A172 (cell line): Measurements from ENCODE around the gene TYW1. TPM values are rescaled to one million over a fixed set of nuclear protein-coding genes. Genes with fewer than 3 reads are reported as not detected.
A peak's percentile ranks its signal among the peaks of the same experiment; 100 is the strongest.
"Not testable (repeated sequence)": the region's sequence is repeated elsewhere in the genome, so short reads cannot be mapped to it uniquely, and the experiment has no call there.

ENCODE experiments used
- DNase-seq: peaks from one replicate; pipeline ENCODE4 v3.0.0-alpha.2; 2015; ENCODE audit warnings: low spot score
- total RNA-seq: library from RNA; depleted of rRNA; stranded (reverse); fragments of >200 nt; shearing (Covaris generic); gene quantifications from 2 replicates; pipeline ENCODE4 v1.2.3, GENCODE V29; 2014

The TYW1 gene
- total RNA-seq, 1 experiment from 2014 or later: 33.5 TPM

GRCh38 chr7:66994051-66994450 lies 2.6 kb upstream of the TYW1 start:
- DNase-seq: not testable (repeated sequence)

DNA sequence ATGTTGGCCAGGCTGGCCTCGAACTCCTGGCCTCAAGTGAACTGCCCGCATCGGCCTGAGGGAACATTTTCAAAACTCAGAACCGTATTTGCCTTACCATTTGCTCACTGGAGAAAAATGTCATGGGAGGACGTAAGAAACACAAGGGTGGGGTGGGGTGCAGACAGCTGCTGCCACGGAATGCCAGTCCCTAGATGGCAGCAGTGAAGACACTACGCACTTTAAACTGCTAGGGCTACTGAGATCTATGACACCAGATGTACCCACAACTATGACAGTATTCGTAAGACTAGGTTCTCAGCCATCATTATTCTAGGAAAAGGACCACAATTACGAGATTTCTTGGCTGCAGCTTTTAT lies 2.0 kb upstream of the TYW1 start:
- DNase-seq: peak; percentile 86

- DNase-seq: peak; percentile 100
These were observed 1.4 kb upstream of the TYW1 start, which contains the start of gene SBDS for GRCh38 chr7:66995050-66995776. TSS of gene SBDS (minus strand) at chr7:66995586. CDS start at chr7:66995417, 169 bp downstream.

GRCh38 chr7:67000601-67001258 lies 4.1 kb downstream of the TYW1 start:
- not testable (repeated sequence) for DNase-seq

DNA sequence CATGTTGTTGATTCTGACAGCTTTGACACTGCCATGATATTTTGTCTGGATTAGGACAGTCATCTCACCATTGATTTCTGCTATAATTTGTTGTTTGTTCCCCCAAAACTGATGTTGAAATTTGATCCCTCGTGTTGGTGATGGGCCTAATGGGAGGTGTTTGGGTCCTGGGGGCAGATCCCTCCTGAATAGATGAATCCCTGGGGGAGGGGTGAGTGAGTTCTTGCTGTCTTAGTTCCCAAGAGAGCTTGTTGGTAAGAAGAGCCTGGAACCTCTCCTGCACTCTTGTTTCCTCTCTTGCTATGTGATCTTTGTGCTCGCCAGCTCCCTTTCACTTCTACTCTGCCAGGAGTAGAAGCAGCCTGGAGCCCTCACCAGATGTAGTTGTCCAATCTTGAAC lies 7.5 kb downstream of the TYW1 start:
- DNase-seq: not testable (repeated sequence)

DNA sequence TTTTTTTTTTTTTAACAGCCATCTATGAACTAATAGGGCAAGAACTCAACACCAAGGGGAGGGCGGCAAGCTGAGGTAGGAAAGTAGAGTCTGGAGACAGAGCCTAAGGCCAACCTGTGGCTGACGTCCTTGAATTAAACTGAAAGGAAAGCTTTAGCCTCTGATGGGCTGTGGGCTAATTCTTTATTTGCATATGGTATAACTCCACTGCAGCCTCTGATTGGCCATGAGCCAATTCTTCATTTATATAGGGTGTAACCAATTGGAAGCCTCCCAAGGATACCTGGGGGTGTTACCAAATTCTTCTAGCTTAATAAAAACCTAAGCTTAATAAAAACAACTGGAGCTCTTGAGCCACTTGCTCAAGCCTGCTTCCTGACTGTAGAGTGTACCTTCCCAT lies 10.3 kb downstream of the TYW1 start:
- no peak for DNase-seq

- no peak for DNase-seq
These were observed 11.6 kb downstream of the TYW1 start for GRCh38 chr7:67008260-67008659.

DNA sequence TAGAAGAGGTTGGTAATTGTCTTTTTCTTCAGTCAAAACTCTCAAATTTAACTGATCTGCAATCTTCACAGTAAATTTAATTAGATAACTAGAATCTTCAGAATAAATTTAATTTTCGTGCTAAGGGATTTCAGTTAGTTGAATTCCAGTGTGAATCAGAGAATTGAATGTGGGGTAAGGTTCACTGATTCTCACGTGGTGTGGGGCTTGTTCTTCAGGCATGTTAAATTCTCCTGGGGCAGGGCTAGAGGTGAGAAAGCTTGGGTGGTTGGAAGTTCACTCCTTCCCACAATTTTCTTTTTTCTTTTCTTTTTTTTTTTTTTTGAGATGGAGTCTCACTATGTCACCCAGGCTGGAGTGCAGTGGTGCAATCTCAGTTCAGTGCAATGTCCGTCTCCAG lies 13.0 kb downstream of the TYW1 start:
- DNase-seq: not testable (repeated sequence)

DNA sequence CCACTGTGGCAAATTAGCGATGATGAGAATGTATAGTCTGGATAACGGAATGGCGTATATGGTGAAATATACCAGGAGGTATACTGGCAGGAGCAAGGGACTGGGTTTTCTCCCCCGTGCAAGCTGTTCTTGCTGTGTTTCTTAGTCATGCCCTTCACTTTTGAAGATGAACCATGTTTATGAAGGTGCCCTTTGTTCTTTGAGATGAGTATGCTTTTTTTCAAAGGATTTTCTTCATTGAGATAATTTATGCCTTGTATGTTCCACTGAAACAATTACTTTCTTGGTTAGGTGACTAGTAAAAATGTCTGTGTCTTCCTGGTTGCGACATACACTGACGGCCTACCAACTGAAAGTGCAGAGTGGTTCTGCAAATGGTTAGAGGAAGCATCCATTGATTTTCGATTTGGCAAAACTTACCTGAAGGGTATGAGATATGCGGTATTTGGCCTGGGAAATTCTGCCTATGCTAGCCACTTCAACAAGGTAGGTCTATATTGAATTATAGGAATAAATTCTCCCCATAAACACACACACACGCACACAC lies 17.5 kb downstream of the TYW1 start:
- DNase-seq: not testable (repeated sequence)

DNA sequence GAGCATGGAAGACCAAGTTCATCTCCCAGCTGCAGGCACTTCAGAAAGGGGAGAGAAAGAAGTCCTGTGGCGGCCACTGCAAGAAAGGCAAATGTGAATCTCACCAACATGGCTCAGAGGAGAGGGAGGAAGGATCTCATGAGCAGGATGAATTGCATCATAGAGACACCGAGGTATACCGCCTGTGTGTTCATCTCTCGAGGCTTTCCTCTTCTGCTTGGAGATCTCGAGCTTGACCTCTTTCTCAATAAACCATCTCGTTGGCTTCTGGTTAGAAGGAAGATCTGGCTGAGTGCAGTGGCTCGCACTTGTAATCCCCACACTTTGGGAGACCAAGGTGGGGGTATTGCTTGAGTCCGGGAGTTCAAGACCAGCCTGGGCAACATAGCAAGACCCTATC lies 21.3 kb downstream of the TYW1 start:
- not testable (repeated sequence) for DNase-seq

GRCh38 chr7:67018940-67019339 lies 22.3 kb downstream of the TYW1 start:
- DNase-seq: no peak

- peak; percentile 74 for DNase-seq
These were observed 23.1 kb downstream of the TYW1 start for GRCh38 chr7:67019562-67020390.

GRCh38 chr7:67021260-67021659 lies 24.6 kb downstream of the TYW1 start:
- DNase-seq: no peak

- no peak for DNase-seq
These were observed 25.9 kb downstream of the TYW1 start for GRCh38 chr7:67022511-67022910.

DNA sequence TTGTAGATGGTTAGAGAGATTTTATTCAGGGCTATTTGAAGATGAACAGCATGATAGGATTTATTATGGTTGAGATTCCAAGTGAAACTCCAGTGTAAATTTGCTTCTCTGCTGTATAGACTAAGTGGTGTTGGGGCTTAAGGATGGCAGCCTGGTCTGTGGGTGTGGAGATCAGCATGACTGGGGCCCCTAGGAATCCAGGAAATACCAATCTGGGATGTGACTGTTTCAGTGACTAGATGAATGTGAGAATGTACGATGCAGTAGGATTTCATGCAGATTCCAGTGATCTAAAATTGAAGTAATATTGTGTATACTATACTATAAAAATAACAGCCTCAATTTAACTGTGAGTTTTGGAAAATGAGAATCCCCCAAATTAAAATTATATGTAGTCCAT lies 28.8 kb downstream of the TYW1 start:
- peak; percentile 88 for DNase-seq

GRCh38 chr7:67031685-67032084 lies 35.1 kb downstream of the TYW1 start:
- not testable (repeated sequence) for DNase-seq

DNA sequence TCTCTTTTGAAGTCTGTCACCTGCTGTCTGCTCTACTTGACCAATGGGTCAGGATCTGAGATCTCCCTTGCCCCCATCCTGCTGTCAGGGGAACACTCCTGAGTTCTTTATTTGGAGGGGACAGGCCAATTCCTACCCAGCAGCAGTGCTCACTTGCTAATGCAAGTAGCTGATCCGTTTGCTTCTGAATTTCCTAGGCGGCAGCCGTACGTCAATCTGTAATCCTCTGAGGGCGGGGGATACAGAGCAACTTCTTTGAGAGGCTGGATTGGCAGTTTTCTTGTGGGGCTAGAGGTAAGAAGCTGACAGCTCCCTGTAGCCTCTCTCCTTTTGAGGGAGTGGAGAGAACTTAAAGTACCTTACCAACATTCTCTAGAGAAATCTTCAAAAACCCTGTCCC lies 36.6 kb downstream of the TYW1 start:
- DNase-seq: no peak

GRCh38 chr7:67036432-67037395 lies 40.1 kb downstream of the TYW1 start:
- not testable (repeated sequence) for DNase-seq

- not testable (repeated sequence) for DNase-seq
These were observed 44.2 kb downstream of the TYW1 start for GRCh38 chr7:67040832-67041231.

GRCh38 chr7:67042781-67043558 lies 46.3 kb downstream of the TYW1 start:
- peak; percentile 88 for DNase-seq
